Sigmoid colon (tissue), 4 donors: ENCODE results near the gene C5AR1.

Experiments used
- CTCF ChIP-seq, 4 experiments: fragments of 450-650 bp in 3 of 4; fragments of 200-600 bp in 1 of 4; IDR thresholded peaks; one replicate each; pipeline ENCODE4 v1.5.1; 2016 to 2019; ENCODE audit warnings: antibody characterized with exemption in 4 of 4, mild to moderate bottlenecking in 3 of 4, moderate library complexity in 2 of 4
- EP300 ChIP-seq, 4 donors: sonication (generic); formaldehyde crosslinking; IDR thresholded peaks; one replicate each; pipeline ENCODE4 v1.6.1; 2017; ENCODE audit warnings: antibody characterized with exemption in 4 of 4
- POLR2AphosphoS5 ChIP-seq, 4 donors: sonication (generic); formaldehyde crosslinking; IDR thresholded peaks; one replicate each; pipeline ENCODE4 v1.6.1; 2017; ENCODE audit warnings: antibody characterized with exemption in 4 of 4

- TF ChIP-seq CTCF (IDR thresholded peaks at IDR 0.05) (no peak), POLR2AphosphoS5 (IDR thresholded peaks at IDR 0.05) (no peak), EP300 (IDR thresholded peaks at IDR 0.05) (no peak)
Observed at GRCh38 chr19:47268028-47268427, 41.6 kb upstream of the C5AR1 start.
